Measurements from ENCODE around the gene PAM16.

DNA sequence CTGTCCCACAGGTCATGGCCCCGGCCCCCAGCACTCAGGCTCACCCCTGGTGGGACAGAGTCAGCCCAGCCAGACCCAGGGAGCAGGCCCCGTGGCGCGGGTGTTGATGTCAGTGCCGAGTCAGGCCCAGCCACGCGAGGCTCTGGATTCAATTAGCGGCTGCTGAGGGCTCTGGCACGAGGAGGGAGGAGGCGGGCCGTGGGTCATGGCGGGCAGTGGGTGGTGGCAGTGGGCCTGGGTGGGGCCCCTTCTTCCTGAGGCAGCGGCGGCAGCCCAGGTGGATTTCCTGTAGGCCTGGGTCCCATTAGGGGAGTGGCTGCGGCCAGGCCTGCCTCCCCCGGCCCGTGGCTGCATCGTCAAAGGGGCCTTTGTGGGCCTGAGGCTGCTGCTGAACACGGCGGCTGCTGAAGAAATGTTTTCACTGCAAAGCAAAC is 33.4 kb upstream of the PAM16 start:
- TF ChIP-seq, protein P1, sequence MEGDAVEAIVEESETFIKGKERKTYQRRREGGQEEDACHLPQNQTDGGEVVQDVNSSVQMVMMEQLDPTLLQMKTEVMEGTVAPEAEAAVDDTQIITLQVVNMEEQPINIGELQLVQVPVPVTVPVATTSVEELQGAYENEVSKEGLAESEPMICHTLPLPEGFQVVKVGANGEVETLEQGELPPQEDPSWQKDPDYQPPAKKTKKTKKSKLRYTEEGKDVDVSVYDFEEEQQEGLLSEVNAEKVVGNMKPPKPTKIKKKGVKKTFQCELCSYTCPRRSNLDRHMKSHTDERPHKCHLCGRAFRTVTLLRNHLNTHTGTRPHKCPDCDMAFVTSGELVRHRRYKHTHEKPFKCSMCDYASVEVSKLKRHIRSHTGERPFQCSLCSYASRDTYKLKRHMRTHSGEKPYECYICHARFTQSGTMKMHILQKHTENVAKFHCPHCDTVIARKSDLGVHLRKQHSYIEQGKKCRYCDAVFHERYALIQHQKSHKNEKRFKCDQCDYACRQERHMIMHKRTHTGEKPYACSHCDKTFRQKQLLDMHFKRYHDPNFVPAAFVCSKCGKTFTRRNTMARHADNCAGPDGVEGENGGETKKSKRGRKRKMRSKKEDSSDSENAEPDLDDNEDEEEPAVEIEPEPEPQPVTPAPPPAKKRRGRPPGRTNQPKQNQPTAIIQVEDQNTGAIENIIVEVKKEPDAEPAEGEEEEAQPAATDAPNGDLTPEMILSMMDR (IDR thresholded peaks at IDR 0.05 in 8 of 11, conservative IDR thresholded peaks at IDR 0.05 in 3 of 11), result no peak
- TF ChIP-seq POLR2A (IDR thresholded peaks at IDR 0.05), result no peak
